ENCODE measurements around the gene VSIG8. TPM values are rescaled to one million over a fixed set of nuclear protein-coding genes. Genes with fewer than 3 reads are reported as not detected.

Gene VSIG8
- total and polyA plus RNA-seq, 9 of the 15 experiments (the other 6 are each of a cell fraction or from before 2014, with no cell fraction given) = not detected

DNA sequence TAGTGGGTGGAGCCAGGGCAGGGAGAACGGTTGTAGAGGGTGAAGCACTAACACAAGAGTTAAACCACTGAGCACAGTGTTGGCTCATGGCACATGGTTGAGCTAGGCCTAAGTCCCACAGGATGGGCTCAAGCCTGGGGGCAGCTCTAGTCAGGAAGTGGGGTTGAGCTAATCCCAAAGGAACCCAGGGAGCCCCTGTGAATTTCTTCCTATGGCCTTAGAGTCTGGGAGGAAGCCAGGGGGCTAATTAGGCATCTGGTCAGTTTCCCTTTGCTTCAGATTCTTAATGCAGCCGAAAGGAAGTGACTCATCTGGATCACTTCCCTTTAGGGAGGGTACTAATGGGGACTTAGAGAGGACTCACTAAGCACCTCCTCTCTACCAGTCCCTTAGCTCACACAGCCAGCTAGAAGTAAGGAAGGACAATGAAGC lies 27.4 kb upstream of the VSIG8 start:
- Histone ChIP-seq H3K79me2 (ENCODE audit: control insufficient read depth, insufficient read depth, low read length) (no peaks in the 10 kb centered on the region), H3K4me2 (ENCODE audit: insufficient read depth, low read length) (peak overlapping the region; percentile 56), H3K9me3 (replicated peaks; ENCODE audit: control insufficient read depth, insufficient read depth, low read depth, low read length) (no peaks in the 10 kb centered on the region), H3K27me3 (ENCODE audit: control insufficient read depth in 2 of 2, insufficient read depth in 2 of 2, low read length in 2 of 2) (0 out of 5 replicates have a peak, but pooled peaks cover 0 to 4% of the 10 kb centered on the region in 2 experiments), H3K4me3 (no peak overlapping the region), H4K20me1 (replicated peaks; ENCODE audit: control insufficient read depth, insufficient read depth, low read length) (no peaks in the 10 kb centered on the region), H3K9ac (ENCODE audit: insufficient read depth in 1 of 2, low read depth in 2 of 2, low read length in 2 of 2) (peak overlapping the region in 1 of 2 experiments; percentile 21; a peak in 1 of 4 replicates), H3K36me3 (ENCODE audit: control insufficient read depth, insufficient read depth, low read length) (no peaks in the 10 kb centered on the region), H2AFZ (ENCODE audit: low read depth, low read length) (peak overlapping the region; percentile 80), H3K27ac (ENCODE audit: extremely low read depth, low read depth, low read length) (peak overlapping the region; percentile 60; the same call in 2 of the 3 replicates), H3K9me1 (ENCODE audit: control insufficient read depth, insufficient read depth, low read length) (no peaks in the 10 kb centered on the region), H3K4me1 (replicated peaks in 1 of 2; ENCODE audit: control insufficient read depth in 2 of 2, insufficient read depth in 2 of 2, low read length in 2 of 2) (peaks cover 4 to 13% of the 10 kb centered on the region in 2 experiments; a peak in 3 of 5 replicates)
- intact Hi-C loops (cut with micrococcal nuclease) (loop anchor here (2.0 to 5.0 kb wide), 2 partner anchors 53 to 108 kb away; partner anchors contain the start of gene DUSP23), in situ Hi-C loops (cut with MboI) (no loop called here)
- peak; percentile 42 to 66 (median 58) for DNase-seq (ENCODE audit: extremely low read depth in 1 of 4, low spot score in 3 of 4)
- POLR2A ChIA-PET = interaction anchor here (1.0 to 1.5 kb wide), 7 partner anchors 9 to 91 kb away, joined by 3 to 6 read pairs (median 4); partner anchors contain the start of gene CFAP45
- peak; percentile 88 for ATAC-seq
- BruUV-seq (replicated peaks) = no TSS peak
- WGBS (ENCODE audit: insufficient coverage, low coverage, missing lambda C conversion rate) = 27% methylated on average over 2 of the region's 2 CpGs
- peak; percentile 90 for FAIRE-seq
- CTCF ChIA-PET (ENCODE audit: low intra/inter-chr PET ratio) = interaction anchor here (0.8 to 2.8 kb wide), 3 partner anchors 54 to 110 kb away, joined by 3 to 14 read pairs (median 12); partner anchors contain the start of gene DUSP23
- 0 out of 2 replicates have a peak, but pooled peaks have one; percentile 18 for TF ChIP-seq SMAD4 (CRISPR knock-in tag; conservative IDR thresholded peaks at IDR 0.05)
- TF ChIP-seq L3MBTL2 (IDR thresholded peaks at IDR 0.05) = peak; percentile 57; the same call in 1 of the 2 replicates
- TF ChIP-seq GABPA (tag; conservative IDR thresholded peaks at IDR 0.05; ENCODE audit: low read depth) = peak; percentile 67
- peak; percentile 36; the same call in 1 of the 2 replicates for TF ChIP-seq DMBX1 (CRISPR knock-in tag; IDR thresholded peaks at IDR 0.05; ENCODE audit: borderline replicate concordance)
- TF ChIP-seq FOSL1 (tag; conservative IDR thresholded peaks at IDR 0.05) = peak; percentile 93
- peak; percentile 79 for TF ChIP-seq ZNF175 (CRISPR knock-in tag; IDR thresholded peaks at IDR 0.05; ENCODE audit: low read depth)
- TF ChIP-seq SPI1 (IDR thresholded peaks at IDR 0.05; ENCODE audit: borderline replicate concordance, low read depth, low read length) = peak; percentile 89
- 0 out of 2 replicates have a peak, but pooled peaks have one; percentile 73 for TF ChIP-seq ZNF592 (IDR thresholded peaks at IDR 0.05)
- peak; percentile 86; the same call in 1 of the 2 replicates for TF ChIP-seq ZNF589 (CRISPR knock-in tag; IDR thresholded peaks at IDR 0.05; ENCODE audit: low read depth)

All from K562 (cell line).